Erythroblast (primary cell): ENCODE measurements around the gene PNKD.

Experiments used
- DNase-seq, 2 experiments: peaks; one replicate each; lab custom pipeline; 2025; lab: John Stamatoyannopoulos, UW
- GATA1 ChIP-seq: IDR thresholded peaks from 2 replicates; pipeline ENCODE4 v1.6.1; 2011; ENCODE audit warnings: low read depth, mild to moderate bottlenecking, control low read depth, low read length, moderate library complexity
- POLR2A ChIP-seq: IDR thresholded peaks from 2 replicates; pipeline ENCODE4 v1.6.1; 2011; ENCODE audit warnings: mild to moderate bottlenecking, low read length

The PNKD gene

DNA sequence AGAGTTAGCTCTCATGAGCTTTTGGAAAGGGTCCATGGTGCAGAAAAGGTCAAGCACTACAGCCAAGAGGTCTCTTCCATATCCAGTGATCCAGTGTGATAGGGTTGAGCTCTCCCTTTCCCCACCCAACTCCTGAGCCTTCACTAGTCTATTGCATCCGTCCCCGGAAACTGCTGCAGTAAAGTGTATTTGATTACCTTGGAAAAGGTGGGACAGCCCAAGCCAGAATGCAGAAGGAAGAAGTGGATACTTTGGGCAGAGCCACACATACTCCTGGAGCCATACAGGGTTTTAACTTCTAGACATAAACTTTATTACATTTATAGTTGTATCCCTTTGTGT, 3.6 kb downstream of the PNKD start:
- DNase-seq = no peak
- TF ChIP-seq GATA1 = no peak
- no peak for TF ChIP-seq POLR2A

DNA sequence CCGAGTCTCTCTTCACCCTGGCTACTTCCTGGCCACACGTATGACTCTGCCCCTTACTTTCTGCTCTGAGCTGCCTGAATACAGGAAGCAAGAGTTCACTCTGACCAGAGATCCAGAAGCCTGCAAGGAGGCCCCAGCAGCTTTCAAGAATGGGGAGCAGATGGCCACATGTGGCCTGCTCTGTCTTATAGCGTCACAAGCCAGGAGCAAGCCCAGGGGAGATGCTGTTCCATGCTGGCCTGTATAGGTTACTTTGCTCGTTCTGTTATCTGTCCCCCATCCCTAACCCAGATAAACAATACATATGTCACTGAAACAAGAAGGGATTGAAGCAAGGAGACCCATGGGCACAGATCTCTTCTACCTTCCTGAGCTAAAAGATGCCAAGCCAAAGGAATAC, 4.3 kb downstream of the PNKD start:
- TF ChIP-seq GATA1 (no peak), POLR2A (no peak)
- DNase-seq = no peak

DNA sequence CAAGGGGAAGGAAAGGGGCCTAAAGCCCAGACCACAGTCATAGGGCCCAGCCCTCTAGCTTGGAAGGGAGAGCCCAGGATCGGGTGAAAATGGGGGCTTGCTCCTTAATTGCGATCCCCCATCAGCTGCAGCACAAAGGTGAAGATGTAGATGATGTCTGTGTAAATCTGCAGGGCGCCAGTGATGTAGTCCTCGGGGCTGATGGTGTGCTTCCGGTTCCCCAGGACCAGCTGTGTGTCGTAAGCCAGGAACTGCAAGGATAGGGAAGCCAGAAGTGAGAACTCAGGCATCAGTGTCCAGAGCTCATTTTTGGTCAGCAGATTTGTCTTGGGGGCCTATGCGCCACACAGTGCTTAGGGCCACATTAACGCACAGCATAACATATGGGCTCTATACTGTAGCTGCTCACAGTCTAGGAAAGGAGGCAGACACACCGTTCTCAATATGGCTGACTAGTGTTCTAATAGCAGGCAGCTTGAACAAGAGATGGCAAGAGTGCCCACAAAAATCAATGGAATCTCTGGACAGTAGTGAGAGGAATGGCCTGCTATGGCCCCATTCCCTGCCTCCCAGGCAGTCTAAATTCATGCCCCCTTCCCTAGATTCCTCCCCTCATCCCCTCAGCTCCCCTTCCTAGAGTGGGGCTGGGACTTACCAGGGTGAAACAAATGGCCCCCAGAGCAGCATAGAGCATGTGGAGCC, 5.2 kb downstream of the PNKD start:
- TF ChIP-seq GATA1 (no peak), POLR2A (peak; percentile 25)
- DNase-seq = no peak

DNA sequence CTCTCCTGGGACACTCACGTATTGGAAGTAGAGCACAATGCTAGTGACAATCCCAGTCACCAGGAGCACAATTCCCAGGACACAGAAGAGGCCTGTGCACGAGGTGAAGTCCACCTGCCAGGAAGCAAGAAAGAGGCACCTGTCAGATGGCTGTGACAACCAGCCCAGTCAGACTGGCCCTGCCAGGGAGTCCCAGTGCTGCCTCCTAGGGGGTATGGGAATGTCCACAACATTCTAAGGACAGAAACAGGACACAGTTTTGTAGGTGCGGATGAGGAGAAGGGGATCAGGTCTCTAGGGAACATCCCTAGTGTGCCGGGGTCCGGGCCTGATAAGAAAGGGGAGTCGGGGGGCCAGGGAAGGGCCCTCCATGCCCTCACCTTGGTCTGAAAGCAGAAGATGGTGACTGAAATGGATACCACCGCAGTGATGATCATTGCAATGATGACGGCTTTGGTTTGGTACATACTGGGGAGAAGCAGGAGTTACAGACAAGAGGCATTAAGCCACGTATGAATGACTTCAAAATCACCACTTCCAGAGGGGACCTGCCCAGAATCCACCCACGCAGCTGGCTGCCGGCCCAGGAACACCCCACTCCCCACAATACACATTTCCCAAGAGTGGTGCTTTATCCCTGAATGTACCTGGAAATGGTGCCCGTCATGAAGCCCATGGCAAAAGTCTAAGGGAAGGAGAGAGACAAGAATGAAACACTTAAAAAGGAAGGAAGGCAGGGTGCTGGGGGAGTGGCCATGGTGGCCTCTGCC, 6.9 kb downstream of the PNKD start:
- DNase-seq = no peak
- TF ChIP-seq GATA1 (no peak), POLR2A (no peak)

DNA sequence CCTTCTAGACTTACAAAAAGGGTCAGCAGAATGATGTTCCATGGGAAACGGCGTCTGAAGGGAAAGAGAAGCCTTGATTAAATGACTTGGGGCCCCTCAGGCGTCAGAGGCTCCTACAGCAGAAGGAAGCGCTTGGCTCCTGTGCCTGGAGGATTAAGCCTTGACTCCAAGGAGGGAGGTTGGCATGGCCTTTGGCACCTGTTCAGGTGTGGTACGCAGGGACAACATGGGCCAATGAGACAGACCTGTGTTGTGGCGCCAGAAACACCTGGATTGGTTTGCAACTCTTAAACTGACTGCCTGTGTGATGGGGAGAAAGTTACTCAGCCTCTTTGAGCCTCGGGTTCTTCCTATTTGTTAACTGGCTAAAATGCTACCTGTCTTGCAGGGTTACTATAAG, 7.6 kb downstream of the PNKD start:
- TF ChIP-seq GATA1 = no peak
- TF ChIP-seq POLR2A = no peak
- DNase-seq = no peak

DNA sequence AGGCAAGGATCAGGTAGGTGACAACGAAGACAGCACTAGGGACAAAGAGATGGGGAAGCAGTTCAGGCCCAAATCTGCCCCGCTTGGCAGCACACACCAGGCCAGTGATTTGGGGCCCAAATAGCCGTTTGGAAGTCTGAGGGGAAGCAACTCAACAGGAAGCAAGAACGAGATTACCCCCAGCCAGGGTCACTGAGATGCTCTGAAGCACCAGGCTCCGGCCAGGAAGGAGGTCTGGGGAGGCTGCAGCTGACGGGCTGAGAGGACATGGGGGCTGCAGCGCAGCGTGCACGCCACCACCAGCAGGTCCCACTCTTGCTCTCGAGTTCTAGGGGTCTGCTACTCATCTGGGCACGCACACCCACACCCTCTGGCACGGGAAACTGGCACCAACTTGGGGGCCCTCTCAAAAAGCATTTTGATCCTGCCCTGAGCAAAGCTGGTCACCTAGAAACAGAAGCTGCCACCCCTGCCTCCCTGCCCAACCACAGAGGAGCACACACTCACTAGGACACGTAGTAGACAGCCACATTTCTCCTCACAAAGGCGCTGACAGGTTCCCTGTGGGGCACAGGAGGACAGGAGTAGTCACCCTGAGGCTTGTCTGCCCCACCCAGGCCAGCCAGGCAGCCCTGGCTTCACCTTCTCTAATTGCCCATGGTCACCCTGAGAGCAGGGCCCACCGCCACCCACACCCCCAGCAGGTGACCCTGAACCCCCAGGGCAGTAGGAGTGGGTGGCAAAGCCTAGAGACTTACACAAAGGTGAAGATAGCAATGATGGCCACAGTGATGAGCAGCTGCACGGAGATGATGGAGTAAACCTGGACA, 8.4 kb downstream of the PNKD start:
- no peak for DNase-seq
- TF ChIP-seq POLR2A = peak; percentile 30
- TF ChIP-seq GATA1 = no peak

DNA sequence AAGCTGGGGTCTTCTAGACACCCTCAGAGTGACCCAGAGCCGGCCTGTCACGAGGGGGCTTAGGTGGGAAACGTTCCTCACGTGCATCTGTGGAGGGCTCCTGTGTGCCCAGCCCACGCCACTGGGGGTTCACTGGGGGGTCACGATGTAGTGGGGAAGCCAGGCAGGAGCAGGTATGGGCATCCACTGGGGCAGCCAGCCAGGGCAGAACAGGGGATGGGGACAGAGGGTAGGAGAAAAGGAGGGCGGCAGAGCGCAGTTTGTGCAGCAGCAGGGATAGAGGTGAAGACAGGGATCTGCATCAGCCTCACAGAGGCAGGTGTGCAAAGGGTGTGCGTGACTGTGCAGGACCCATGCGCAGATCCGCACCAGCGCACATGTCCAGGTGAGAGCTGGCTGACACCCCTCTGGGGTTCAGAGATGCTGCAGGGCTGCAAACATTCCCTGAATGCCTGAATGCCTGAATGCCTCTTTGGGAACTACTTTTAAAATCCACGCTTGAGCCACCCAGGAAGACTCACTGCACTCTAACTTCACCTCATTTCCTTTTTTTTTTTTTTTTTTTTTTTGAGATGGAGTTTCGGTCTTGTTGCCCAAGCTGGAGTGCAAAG, 10.0 kb downstream of the PNKD start:
- TF ChIP-seq POLR2A = no peak
- no peak for TF ChIP-seq GATA1
- no peak for DNase-seq

DNA sequence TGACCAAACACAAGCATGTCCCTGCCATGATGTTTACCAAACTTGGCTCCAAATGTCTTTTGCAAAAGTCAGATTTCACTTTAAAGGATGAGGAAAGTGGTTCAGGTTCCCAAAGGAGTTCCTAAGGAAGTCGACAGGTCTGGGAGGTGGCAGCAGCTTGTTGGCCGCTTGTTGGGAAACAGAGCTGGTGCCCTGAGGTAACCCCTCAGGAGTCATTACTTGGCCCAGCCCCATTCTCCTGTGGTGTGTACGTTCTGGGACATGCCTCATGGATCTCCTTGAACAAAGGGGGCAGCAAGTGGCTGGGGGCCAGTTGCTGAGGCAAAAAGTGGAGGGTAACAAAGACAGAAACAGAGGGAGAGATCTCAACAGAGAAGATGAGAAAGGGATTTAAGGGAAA, 11.1 kb downstream of the PNKD start:
- TF ChIP-seq GATA1 (no peak), POLR2A (no peak)
- DNase-seq = no peak

DNA sequence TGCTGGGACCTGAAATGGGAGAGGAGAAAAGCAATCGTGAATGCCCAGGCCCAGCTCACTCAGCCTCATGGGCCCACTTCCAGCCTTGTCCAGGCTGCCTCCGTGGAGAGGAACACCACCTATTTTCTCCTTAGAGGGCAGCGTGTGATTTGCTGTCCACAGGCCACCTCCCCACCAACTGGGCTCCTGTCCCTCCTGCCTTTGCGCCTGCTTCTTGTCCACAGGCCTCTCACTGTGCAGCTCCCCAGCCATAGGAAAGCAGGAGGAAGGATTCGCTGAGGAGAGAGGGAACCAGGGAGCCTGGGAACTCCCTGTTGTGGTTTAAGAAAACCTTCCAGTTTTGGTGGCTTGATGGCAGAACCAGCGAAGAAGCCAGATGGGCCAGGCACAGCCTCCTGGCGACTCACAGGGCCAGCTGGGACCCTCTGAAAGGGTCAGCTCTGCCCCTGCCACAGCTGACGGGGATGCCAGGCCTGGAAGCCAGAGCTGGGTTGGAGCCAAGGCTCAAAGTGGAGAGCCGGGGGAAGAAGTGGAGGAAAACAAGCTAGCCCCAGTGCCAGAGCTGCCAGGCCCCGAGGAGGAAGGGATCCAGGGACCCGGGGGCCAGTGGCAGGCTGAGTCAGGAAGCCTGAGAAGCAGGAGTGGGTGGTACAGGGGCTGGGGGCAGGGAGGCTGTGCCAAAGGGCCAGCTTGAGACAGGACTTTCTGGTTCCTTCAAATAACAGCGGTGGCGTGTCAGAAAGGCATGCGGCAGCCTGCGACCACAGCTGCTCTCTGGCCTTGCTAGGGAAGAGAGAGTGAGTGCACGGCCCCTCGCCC, 12.1 kb downstream of the PNKD start:
- DNase-seq = no peak
- no peak for TF ChIP-seq POLR2A
- TF ChIP-seq GATA1 = no peak

DNA sequence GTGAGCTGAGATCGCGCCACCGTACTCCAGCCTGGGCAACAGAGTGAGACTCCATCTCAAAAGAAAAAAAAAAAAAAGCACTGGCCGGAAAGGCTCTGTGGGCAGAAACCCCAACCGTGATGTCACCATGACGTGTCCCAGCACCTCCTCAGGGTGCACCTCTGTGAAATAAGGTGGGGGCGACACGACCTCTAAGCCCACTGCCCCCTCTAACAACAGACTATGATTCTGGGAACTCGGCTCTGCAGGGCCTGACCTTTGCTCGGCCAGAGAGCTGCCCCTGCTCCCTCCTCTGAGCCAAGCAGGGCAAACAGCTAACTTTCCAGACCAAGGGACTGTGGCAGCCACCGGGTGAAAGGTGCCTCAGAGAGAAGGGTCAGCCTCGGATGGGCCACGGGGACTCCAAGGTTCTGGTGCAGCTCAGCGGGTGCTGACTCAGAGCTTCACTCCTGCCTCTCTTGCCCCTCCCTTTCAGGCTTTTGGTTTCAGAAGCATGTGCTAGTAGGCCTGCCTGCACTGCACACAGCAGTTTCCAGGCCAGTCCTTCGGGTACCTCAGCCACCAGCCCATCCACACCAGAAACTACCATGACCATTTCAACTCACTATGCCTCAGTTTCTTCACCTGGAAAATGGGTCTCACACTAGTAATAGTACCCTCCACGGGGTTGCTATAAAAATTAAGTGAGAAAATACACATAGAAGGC, 13.9 kb downstream of the PNKD start:
- TF ChIP-seq GATA1 (no peak), POLR2A (peak; percentile 29)
- DNase-seq = peak; percentile 72 to 85

DNA sequence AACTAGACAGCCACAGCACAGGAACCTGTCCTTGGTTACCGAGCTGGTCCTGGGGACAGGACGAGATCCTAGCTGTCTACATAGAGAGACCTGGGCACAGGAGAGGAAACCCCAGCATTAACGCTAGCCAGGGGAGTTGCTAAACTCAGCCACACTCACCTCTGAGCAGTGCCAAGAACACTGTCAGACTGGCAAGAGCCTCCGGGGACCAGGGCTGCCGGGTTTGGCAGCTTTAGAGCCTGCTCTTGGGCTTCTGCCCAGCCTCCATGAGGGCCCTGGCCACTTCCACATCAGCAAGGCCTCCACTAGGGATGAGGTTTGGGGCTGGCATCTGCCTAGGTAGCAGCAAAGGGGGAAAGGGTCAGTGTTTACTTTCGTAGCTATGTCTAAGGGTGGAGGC, 15.3 kb downstream of the PNKD start:
- no peak for TF ChIP-seq GATA1
- TF ChIP-seq POLR2A = no peak
- no peak for DNase-seq

DNA sequence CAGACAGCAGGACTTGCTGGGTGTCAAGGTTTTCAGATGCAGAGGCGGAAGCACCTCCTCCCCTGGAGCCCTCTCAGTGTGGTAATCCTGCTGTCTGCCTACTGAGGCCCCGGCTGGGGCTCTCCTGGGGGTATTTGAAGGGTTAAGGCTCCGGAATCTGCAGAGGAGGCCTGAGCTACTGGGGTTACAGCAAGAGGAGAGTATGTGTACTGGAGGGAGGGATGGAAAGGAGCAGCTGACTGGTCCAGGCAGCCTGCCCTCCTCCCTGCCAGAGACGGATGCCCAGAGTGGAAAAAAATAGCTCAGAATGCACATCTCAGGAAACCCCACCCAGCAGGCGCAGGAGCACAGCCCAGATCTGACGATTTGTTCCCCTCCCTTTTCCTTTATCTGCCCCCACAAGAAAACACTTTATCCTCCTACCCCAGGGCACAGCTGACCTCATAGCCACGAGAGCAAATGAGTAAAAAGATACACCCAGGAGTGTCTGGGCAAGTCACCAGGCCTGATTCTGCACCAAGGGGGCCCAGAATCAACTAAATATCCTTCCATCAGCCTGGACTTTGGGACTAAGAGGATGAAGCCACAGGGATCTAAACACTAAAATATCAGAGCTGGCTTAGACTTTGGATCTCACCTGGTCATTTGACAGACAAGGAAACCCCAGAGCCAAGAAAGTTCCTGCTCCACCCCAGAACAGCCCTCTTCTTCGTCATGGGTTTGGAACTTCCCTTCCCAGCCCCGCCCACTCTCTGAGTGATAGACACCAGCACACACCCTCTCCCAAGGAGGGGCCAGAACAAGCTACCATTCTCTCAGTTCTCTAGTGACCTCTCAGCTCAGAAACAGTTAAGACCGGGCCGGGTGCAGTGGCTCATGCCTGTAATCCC, 16.5 kb downstream of the PNKD start:
- TF ChIP-seq GATA1 (peak; percentile 63), POLR2A (peak; percentile 85)
- DNase-seq = peak; percentile 98 to 99
